IMR-90 (cell line): Measurements from ENCODE around the gene HS6ST3. TPM values are rescaled to one million over a fixed set of nuclear protein-coding genes. Genes with fewer than 3 reads are reported as not detected.

Source experiments
- ATAC-seq: fragments of 200-7000 bp; cut with Tn5 transposase; 2 replicates; pipeline ENCODE4 v1.9.1; 2020; ENCODE audit warnings: low read depth, mild to moderate bottlenecking, moderate library complexity
- BruUV-seq: library from RNA; stranded (reverse); fragments of 400-500 nt; replicated peaks from 2 replicates; lab custom pipeline; 2021; lab: Mats Ljungman, UMichigan
- CTCF ChIA-PET: fragments of 300-600 bp; formaldehyde crosslinking; extraction: SDS; loops from one replicate; lab custom pipeline; 2021; ENCODE audit warnings: antibody characterized with exemption; lab: Yijun Ruan, JAX
- POLR2A ChIA-PET: fragments of 300-600 bp; sonication (Branson Sonifier 250); formaldehyde crosslinking; loops from one replicate; lab custom pipeline; 2022; ENCODE audit warnings: antibody characterized with exemption; ENCODE audit not compliant: unreplicated experiment; lab: Charles Lee
- DNase-seq: peaks from one replicate; pipeline ENCODE4 v3.0.0; 2013
- H2AFZ ChIP-seq: replicated peaks from 2 replicates; pipeline ENCODE3; 2013; ENCODE audit warnings: low read length, mild to moderate bottlenecking; ENCODE audit not compliant: poor library complexity
- H2AK5ac ChIP-seq: 2 replicates; pipeline ENCODE4 v1.6.1; 2013; ENCODE audit warnings: low read depth, low read length, inconsistent platforms
- H2AK9ac ChIP-seq: replicated peaks from 2 replicates; pipeline ENCODE3; 2013; ENCODE audit warnings: mild to moderate bottlenecking, low read depth, low read length, moderate library complexity; ENCODE audit not compliant: poor library complexity
- H2BK120ac ChIP-seq: 2 replicates; pipeline ENCODE4 v1.6.1; 2013; ENCODE audit warnings: low read depth, low read length, inconsistent platforms
- H2BK15ac ChIP-seq: 3 replicates; pipeline ENCODE4 v1.6.1; 2013; ENCODE audit warnings: low read depth, low read length, inconsistent platforms
- H2BK20ac ChIP-seq: 2 replicates; pipeline ENCODE4 v1.6.1; 2013; ENCODE audit warnings: low read depth, mild to moderate bottlenecking, inconsistent platforms, low read length, moderate library complexity
- H2BK5ac ChIP-seq: 2 replicates; pipeline ENCODE4 v1.6.1; 2013; ENCODE audit warnings: mild to moderate bottlenecking, low read depth, low read length, inconsistent platforms; ENCODE audit not compliant: poor library complexity, severe bottlenecking
- H3K14ac ChIP-seq: replicated peaks from 2 replicates; pipeline ENCODE4 v1.6.1; 2013; ENCODE audit warnings: low read depth, low read length, inconsistent platforms
- H3K18ac ChIP-seq: 2 replicates; pipeline ENCODE4 v1.6.1; 2013; ENCODE audit warnings: low read depth, low read length, control low read depth
- H3K23ac ChIP-seq: 2 replicates; pipeline ENCODE4 v1.6.1; 2013; ENCODE audit warnings: low read depth, low read length, inconsistent platforms
- H3K27ac ChIP-seq: 2 replicates; pipeline ENCODE4 v1.5.1; 2013; ENCODE audit warnings: mild to moderate bottlenecking, control low read depth, low read length; ENCODE audit not compliant: insufficient read depth
- H3K27me3 ChIP-seq: 2 replicates; pipeline ENCODE4 v1.6.1; 2013; ENCODE audit warnings: low read length; ENCODE audit not compliant: control insufficient read depth, insufficient read depth
- H3K36me3 ChIP-seq: 2 replicates; pipeline ENCODE4 v1.6.1; 2013; ENCODE audit warnings: low read length, mixed read lengths; ENCODE audit not compliant: control insufficient read depth, insufficient read depth
- H3K4ac ChIP-seq: 2 replicates; pipeline ENCODE4 v1.6.1; 2013; ENCODE audit warnings: low read depth, low read length, inconsistent platforms
- H3K4me1 ChIP-seq: 2 replicates; pipeline ENCODE4 v1.6.1; 2013; ENCODE audit warnings: low read length, mixed read lengths; ENCODE audit not compliant: control insufficient read depth, insufficient read depth
- H3K4me2 ChIP-seq: 2 replicates; pipeline ENCODE4 v1.6.1; 2013; ENCODE audit warnings: low read depth, mild to moderate bottlenecking, control low read depth, low read length, moderate library complexity
- H3K4me3 ChIP-seq: 2 replicates; pipeline ENCODE4 v1.5.1; 2013; ENCODE audit warnings: low read depth, mild to moderate bottlenecking, control low read depth, low read length, moderate library complexity; ENCODE audit not compliant: insufficient read depth
- H3K56ac ChIP-seq: 2 replicates; pipeline ENCODE4 v1.6.1; 2013; ENCODE audit warnings: low read length, inconsistent platforms; ENCODE audit not compliant: insufficient read depth; ENCODE audit errors: extremely low read depth
- H3K79me1 ChIP-seq, 2 experiments: 2 replicates each; pipeline ENCODE4 v1.6.1; 2013; ENCODE audit warnings: low read length in 2 of 2, inconsistent platforms in 1 of 2, low read depth in 1 of 2
- H3K9ac ChIP-seq: 2 replicates; pipeline ENCODE4 v1.6.1; 2013; ENCODE audit warnings: low read depth, low read length, control low read depth
- H3K9me1 ChIP-seq: 2 replicates; pipeline ENCODE4 v1.6.1; 2013; ENCODE audit warnings: low read length, inconsistent platforms; ENCODE audit not compliant: insufficient read depth
- H3K9me3 ChIP-seq: 2 replicates; pipeline ENCODE4 v1.6.1; 2013; ENCODE audit warnings: low read length; ENCODE audit not compliant: control insufficient read depth, insufficient read depth
- H4K20me1 ChIP-seq: 2 replicates; pipeline ENCODE4 v1.6.1; 2013; ENCODE audit warnings: low read length, inconsistent platforms; ENCODE audit not compliant: insufficient read depth
- H4K5ac ChIP-seq: 2 replicates; pipeline ENCODE4 v1.6.1; 2013; ENCODE audit warnings: mild to moderate bottlenecking, low read depth, low read length, control low read depth
- H4K8ac ChIP-seq, 2 experiments: 2 replicates each; pipeline ENCODE4 v1.6.1; 2013; ENCODE audit warnings: low read depth in 2 of 2, low read length in 2 of 2, control low read depth in 1 of 2, inconsistent platforms in 1 of 2
- H4K91ac ChIP-seq: 2 replicates; pipeline ENCODE4 v1.6.1; 2013; ENCODE audit warnings: low read depth, low read length, inconsistent platforms; ENCODE audit not compliant: insufficient read depth
- BHLHE40 ChIP-seq: fragments of 150-350 bp; IDR thresholded peaks from 2 replicates; pipeline ENCODE4 v1.6.1; 2016; ENCODE audit warnings: mild to moderate bottlenecking, low read depth, low read length
- CHD1 ChIP-seq: IDR thresholded peaks from 2 replicates; pipeline ENCODE4 v1.6.1; 2012; ENCODE audit warnings: low read depth, low read length, improper control_type of control experiment
- MXI1 ChIP-seq: IDR thresholded peaks from 2 replicates; pipeline ENCODE4 v1.6.1; 2012; ENCODE audit warnings: low read depth, mild to moderate bottlenecking, low read length, moderate library complexity, borderline replicate concordance
- NFE2L2 ChIP-seq: fragments of 150-350 bp; IDR thresholded peaks from 2 replicates; pipeline ENCODE4 v1.6.1; 2016; ENCODE audit warnings: low read depth, mild to moderate bottlenecking, low read length
- POLR2A ChIP-seq: IDR thresholded peaks from 2 replicates; pipeline ENCODE4 v1.6.1; 2012; ENCODE audit warnings: mild to moderate bottlenecking, low read depth, low read length
- RAD21 ChIP-seq: IDR thresholded peaks from 2 replicates; pipeline ENCODE4 v1.6.1; 2012; ENCODE audit warnings: low read length, improper control_type of control experiment
- WGBS, 2 experiments: methylation state at CpG; one replicate each; pipeline versions ENCODE4 v1.1.5 to v1.1.7; 2013; ENCODE audit warnings: missing lambda C conversion rate in 2 of 2; ENCODE audit not compliant: insufficient read length in 1 of 2; ENCODE audit errors: extremely low coverage in 2 of 2; 5-methylcytosine and 5-hydroxymethylcytosine counted together
- dilution Hi-C: fragments of 300-500 bp; cut with HindIII; formaldehyde crosslinking; loops from one replicate; pipeline ENCODE4 v1.14.3; 2018; ENCODE audit warnings: low sequenced_read_pairs; ENCODE audit not compliant: unreplicated experiment
- in situ Hi-C: fragments of 300-500 bp; cut with MboI; formaldehyde crosslinking; loops from 3 replicates; pipeline ENCODE4 v1.14.3; 2019; ENCODE audit warnings: low sequenced_read_pairs, inconsistent platforms, mixed read lengths
- intact Hi-C: fragments of 100-400 bp; cut with micrococcal nuclease; formaldehyde crosslinking; loops from 2 replicates; pipeline ENCODE4 v1.10.0; 2022
- polyA plus RNA-seq, 3 experiments: library from polyadenylated mRNA; depleted of rRNA; stranded (reverse); fragments of >200 nt; gene quantifications; 2 replicates each; pipeline ENCODE4 v1.2.3, GENCODE V29; 2012; ENCODE audit warnings: low replicate concordance in 1 of 3
- total RNA-seq: library from RNA; depleted of rRNA; stranded (reverse); fragments of >200 nt; gene quantifications from 2 replicates; pipeline ENCODE4 v1.2.3, GENCODE V29; 2012

HS6ST3 gene
- total and polyA plus RNA-seq, 2 of the 4 experiments (the other 2 are of a cell fraction) = not detected

GRCh38 chr13:96426167-96426566, 336.3 kb downstream of the HS6ST3 start:
- TF ChIP-seq BHLHE40 (no peak), RAD21 (no peak), POLR2A (no peak), NFE2L2 (no peak), MXI1 (no peak), CHD1 (no peak)
- intact Hi-C loops (no loop called here), in situ Hi-C loops (no loop called here), dilution Hi-C loops (no loop called here)
- Histone ChIP-seq H3K9me3 (peaks cover 6% of the 10 kb centered on the region; the same call in 1 of the 2 replicates), H3K4ac (no peak overlapping the region), H2AK5ac (no peak overlapping the region), H3K9ac (no peak overlapping the region), H3K27me3 (no peaks in the 10 kb centered on the region), H3K27ac (no peak overlapping the region), H3K9me1 (no peaks in the 10 kb centered on the region), H2BK15ac (no peak overlapping the region), H3K18ac (no peak overlapping the region), H3K4me2 (no peak overlapping the region), H4K5ac (no peak overlapping the region), H3K23ac (no peak overlapping the region), H3K36me3 (no peaks in the 10 kb centered on the region), H3K56ac (no peak overlapping the region), H4K20me1 (no peaks in the 10 kb centered on the region), H3K4me3 (no peak overlapping the region), H2BK120ac (no peak overlapping the region), H2BK20ac (no peak overlapping the region), H4K8ac (no peak overlapping the region), H3K4me1 (no peaks in the 10 kb centered on the region), H3K14ac (no peak overlapping the region), H2AK9ac (no peak overlapping the region), H2BK5ac (no peak overlapping the region), H3K79me1 (no peaks in the 10 kb centered on the region), H4K91ac (no peak overlapping the region), H2AFZ (no peak overlapping the region)
- ATAC-seq (no peak), DNase-seq (no peak)
- POLR2A ChIA-PET = no interaction called here
- no CpG with 5 or more reads among the region's 3 CpGs for WGBS, 2 experiments
- CTCF ChIA-PET = no interaction called here
- BruUV-seq = no TSS peak
